UCSD-AML1 (cell line): ENCODE data around the gene ARHGAP32.
"Not testable (repeated sequence)": the region's sequence is repeated elsewhere in the genome, so short reads cannot be mapped to it uniquely, and the experiment has no call there.

ENCODE experiments used
- DNase-seq: peaks from one replicate; lab custom pipeline; 2025; ENCODE audit not compliant: unreplicated experiment; lab: John Stamatoyannopoulos, UW

The ARHGAP32 gene

GRCh38 chr11:129204150-129204838, 12.2 kb upstream of the ARHGAP32 start:
- no peak for DNase-seq

GRCh38 chr11:129202646-129203045, 10.5 kb upstream of the ARHGAP32 start:
- no peak for DNase-seq

DNA sequence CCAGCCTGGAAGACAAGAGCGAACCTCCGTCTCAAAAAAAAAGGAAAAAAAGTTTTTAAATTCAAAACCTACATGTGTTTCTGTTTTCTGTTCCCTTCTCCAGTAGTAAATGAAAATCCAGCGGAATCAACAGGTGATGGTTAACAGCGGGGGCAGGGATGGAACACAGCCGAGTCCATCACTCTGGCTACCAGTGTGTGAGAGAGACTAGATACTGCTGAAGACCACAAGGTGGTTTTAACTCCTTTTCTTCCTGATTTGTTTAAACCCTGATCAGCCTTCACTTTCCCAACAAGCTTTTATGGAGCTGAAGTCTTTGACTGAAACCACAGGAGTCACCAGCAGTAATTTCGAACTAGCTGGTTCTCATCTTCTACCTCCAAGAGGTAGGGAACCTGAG, 3.6 kb upstream of the ARHGAP32 start:
- DNase-seq, result no peak

DNA sequence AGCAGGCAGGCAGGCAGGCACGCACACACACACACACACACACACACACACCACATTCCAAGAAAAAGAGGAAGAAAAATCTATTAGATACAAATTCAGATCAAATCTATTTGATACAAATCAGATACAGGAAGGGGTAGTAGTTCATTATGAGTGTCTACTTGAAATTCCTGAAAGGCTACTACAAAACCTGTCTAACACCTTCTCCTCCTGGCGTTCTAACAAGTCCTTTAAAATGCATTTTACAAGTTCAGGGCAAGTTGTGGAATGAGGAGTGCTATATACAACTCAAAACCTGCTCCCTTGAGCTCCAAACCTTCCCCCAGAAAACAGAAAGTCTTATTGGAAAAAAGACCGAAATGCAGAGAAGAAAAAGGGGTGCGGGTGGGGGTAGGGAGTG, 476 bp downstream of the ARHGAP32 start:
- no peak for DNase-seq

DNA sequence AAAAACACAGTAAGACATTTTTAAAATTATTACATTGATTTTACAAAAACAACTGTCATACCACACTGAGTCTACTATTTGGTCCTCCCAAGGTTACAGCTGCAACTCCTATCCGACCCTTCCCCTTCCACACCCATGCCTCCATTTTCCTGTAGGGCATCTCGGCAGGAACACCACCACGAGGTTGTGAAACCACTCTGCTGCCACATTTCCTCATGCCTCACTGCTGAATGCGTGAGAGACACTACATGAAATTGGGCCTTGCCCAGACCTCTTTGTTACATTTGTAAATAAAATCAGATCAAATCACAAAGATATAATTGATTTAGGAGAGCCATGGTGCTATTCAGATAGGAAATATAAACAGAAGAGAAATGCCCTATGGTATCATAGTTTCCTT, 2.0 kb downstream of the ARHGAP32 start:
- no peak for DNase-seq

DNA sequence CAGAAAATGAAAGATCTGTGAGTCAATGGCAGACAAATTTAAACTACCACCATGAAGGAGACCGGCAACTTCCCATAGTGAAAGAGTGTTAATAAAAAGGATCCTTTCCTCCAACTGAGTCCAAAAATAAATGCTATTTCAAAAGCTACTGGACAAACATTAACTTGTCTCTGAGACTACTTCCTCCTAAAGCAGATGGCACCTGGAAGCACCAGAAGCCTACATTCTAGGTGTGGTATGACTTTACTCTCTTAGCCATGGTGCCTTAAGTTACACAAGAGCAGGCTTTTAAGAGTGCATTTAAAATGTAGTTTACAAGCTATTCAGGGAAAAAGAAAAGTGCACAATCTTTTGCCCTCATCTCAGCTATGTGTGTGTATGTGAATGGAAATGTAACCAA, 2.5 kb downstream of the ARHGAP32 start:
- DNase-seq, result no peak

- DNase-seq, result not testable (repeated sequence)
Measured at GRCh38 chr11:129185082-129185481, 7.0 kb downstream of the ARHGAP32 start.

- DNase-seq, result no peak
Measured at GRCh38 chr11:129184581-129184980, 7.5 kb downstream of the ARHGAP32 start.

DNA sequence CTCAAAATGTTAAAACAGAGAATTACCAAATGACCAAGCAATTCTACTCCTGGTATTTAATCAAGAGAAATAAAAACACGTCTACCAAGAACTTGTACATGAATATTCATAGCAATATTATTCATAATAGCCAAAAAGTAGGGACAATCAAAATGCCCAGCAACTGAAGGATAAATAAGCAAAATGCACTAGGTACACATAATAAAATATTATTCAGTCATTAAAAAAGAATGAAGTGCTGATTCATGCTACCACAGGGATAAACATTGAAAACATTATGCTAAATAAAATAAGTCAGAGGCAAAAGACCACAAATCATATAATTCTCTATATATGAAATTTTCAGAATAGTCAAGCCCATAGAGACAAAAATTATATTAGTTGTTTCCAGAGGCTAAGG, 24.8 kb downstream of the ARHGAP32 start:
- DNase-seq, result no peak

- DNase-seq, result no peak
Measured at GRCh38 chr11:129163714-129164164, 28.4 kb downstream of the ARHGAP32 start.

- DNase-seq, result not testable (repeated sequence)
Measured at GRCh38 chr11:129157080-129157479, 35.0 kb downstream of the ARHGAP32 start.

GRCh38 chr11:129155745-129156144, 36.4 kb downstream of the ARHGAP32 start:
- no peak for DNase-seq

GRCh38 chr11:129148487-129148886, 43.6 kb downstream of the ARHGAP32 start:
- no peak for DNase-seq

DNA sequence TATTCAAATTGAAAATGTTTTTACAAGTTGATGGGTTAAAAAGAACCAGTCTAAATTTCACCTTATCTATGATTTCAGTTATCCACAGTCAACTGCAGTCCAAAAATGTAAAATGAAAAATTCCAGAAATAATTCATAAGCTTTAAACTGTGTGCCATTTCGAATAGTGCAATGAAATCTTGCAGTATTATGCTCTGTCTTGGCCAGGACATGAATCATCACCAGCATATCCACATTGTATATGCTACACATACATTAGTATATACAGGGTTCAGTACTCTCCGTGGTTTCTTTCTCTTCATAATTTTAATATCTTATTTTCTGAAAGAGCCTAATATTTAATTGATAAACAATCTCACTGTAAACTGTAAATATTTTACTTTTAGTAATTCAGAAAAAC, 45.9 kb downstream of the ARHGAP32 start:
- DNase-seq, result no peak

GRCh38 chr11:129145276-129145675, 46.8 kb downstream of the ARHGAP32 start:
- DNase-seq, result no peak

DNA sequence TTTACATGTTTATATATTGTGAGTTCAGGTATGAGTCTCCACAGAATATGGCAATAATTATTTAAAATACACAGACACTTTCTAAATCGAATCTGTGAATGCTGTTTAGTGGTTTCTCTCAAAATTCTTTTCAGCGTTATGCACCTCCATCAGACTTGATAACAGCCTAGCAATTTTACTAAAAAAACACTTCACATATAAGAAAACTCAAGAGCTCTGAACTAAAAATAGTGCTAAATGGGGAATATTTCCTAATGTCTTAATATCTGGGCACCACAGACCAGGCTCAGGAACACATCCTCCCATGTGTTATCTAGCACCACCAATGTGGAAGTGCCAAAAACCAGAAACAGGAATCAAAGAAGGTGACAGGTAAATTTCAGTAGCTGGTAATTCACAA, 47.9 kb downstream of the ARHGAP32 start:
- no peak for DNase-seq

- no peak for DNase-seq
Measured at GRCh38 chr11:129143335-129143734, 48.8 kb downstream of the ARHGAP32 start.

DNA sequence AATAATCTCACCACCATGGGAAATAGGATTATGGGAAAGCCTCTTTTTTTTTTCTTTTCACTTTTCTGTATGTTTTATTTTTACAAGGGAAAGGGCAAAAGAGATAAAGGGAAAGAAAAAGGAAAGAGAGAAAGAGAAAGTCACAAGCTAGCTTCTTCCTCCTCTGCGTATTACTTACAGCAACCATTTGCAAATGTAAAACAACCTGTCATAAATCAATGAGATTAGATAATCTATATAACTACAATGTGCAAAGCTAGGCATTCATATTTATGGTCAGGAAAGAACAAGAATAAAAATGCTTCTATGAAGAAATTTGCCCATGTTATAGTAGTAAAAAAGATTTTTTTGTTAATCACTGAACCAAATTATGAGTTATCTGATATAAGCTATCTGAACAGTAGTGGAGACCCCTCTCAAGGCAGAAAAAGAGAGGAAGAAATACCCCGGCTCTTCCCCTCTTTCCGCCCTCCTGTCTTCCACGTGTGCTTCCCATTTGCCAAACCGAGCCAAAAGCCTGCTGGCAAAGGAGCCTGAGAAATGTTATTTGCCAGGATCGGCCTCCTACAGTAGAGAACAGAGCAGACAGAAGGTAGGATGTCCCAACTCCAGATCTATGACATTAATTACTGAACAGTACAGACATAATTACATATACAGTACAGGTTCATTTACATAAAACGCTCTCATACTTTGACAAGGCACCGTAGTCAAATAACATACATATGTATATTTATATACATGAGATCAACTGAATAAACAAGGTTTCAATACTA, 50.2 kb downstream of the ARHGAP32 start:
- DNase-seq, result no peak

GRCh38 chr11:129131316-129131715, 60.8 kb downstream of the ARHGAP32 start:
- no peak for DNase-seq

- DNase-seq, result not testable (repeated sequence)
Measured at GRCh38 chr11:129128881-129129620, 63.1 kb downstream of the ARHGAP32 start.

GRCh38 chr11:129119036-129119435, 73.1 kb downstream of the ARHGAP32 start:
- DNase-seq, result no peak
